HCT116 (cell line): ENCODE measurements around the gene LGR6.

Source experiments
- ATF3 ChIP-seq: IDR thresholded peaks from 2 replicates; pipeline ENCODE4 v1.6.1; 2012
- CTCF ChIP-seq, 3 experiments: fragments of 200-600 bp in 1 of 3; sonication (generic) in 1 of 3; IDR thresholded peaks in 2 of 3; conservative IDR thresholded peaks in 1 of 3; 2 replicates each; pipeline ENCODE4 v1.5.1; 2012 to 2017; ENCODE audit warnings: low read depth in 2 of 3, low read length in 2 of 3, antibody characterized with exemption in 1 of 3, borderline replicate concordance in 1 of 3, control low read depth in 1 of 3, mild to moderate bottlenecking in 1 of 3, mixed read lengths in 1 of 3, mixed run types in 1 of 3, moderate library complexity in 1 of 3; ENCODE audit not compliant: insufficient read depth in 1 of 3
- EZH2 ChIP-seq: fragments of 200-600 bp; sonication (generic); IDR thresholded peaks from 2 replicates; pipeline ENCODE4 v1.6.1; 2017; ENCODE audit warnings: antibody characterized with exemption, mixed run types
- MAX ChIP-seq: IDR thresholded peaks from 2 replicates; pipeline ENCODE4 v1.6.1; 2012
- POLR2A ChIP-seq: IDR thresholded peaks from 2 replicates; pipeline ENCODE4 v1.7.0; 2011; ENCODE audit warnings: borderline replicate concordance; ENCODE audit not compliant: insufficient read depth, insufficient read length; ENCODE audit errors: extremely low read depth
- POLR2AphosphoS5 ChIP-seq: IDR thresholded peaks from 2 replicates; pipeline ENCODE4 v1.6.1; 2011; ENCODE audit warnings: mild to moderate bottlenecking, low read depth, low read length, moderate library complexity
- RAD21 ChIP-seq: IDR thresholded peaks from 2 replicates; pipeline ENCODE4 v1.6.1; 2012; ENCODE audit warnings: low read depth, mild to moderate bottlenecking
- YY1 ChIP-seq: IDR thresholded peaks from 2 replicates; pipeline ENCODE4 v1.6.1; 2011; ENCODE audit warnings: low read length, low read depth, moderate library complexity, mild to moderate bottlenecking; ENCODE audit not compliant: insufficient replicate concordance; ENCODE audit errors: extremely low read depth
- ZBTB33 ChIP-seq: IDR thresholded peaks from 2 replicates; pipeline ENCODE4 v1.6.1; 2011; ENCODE audit warnings: mild to moderate bottlenecking, low read length, moderate library complexity; ENCODE audit not compliant: insufficient replicate concordance; ENCODE audit errors: extremely low read depth
- ZFX ChIP-seq: fragments of 450-650 bp; IDR thresholded peaks from 2 replicates; pipeline ENCODE4 v1.6.1; 2017
- ZNF274 ChIP-seq: fragments of 200-500 bp; sonication (Bioruptor generic); IDR thresholded peaks from 2 replicates; pipeline ENCODE4 v1.6.1; 2014; ENCODE audit warnings: mild to moderate bottlenecking, low read depth, low read length, inconsistent platforms

GRCh38 chr1:202275061-202275770 is 81.6 kb downstream of the LGR6 start:
- no peak for TF ChIP-seq POLR2A
- TF ChIP-seq CTCF (IDR thresholded peaks at IDR 0.05 in 2 of 3, conservative IDR thresholded peaks at IDR 0.05 in 1 of 3; ENCODE audit: borderline replicate concordance in 1 of 3, insufficient read depth in 1 of 3, low read depth in 2 of 3, low read length in 2 of 3), result no peak
- no peak for TF ChIP-seq POLR2AphosphoS5
- TF ChIP-seq EZH2, result no peak
- TF ChIP-seq ATF3, result no peak
- TF ChIP-seq ZBTB33, result no peak
- TF ChIP-seq YY1, result no peak
- TF ChIP-seq MAX, result no peak
- no peak for TF ChIP-seq ZFX
- no peak for TF ChIP-seq ZNF274
- TF ChIP-seq RAD21, result no peak
